Panc1 (cell line): Measurements from ENCODE around the gene ALK. TPM values are rescaled to one million over a fixed set of nuclear protein-coding genes. Genes with fewer than 3 reads are reported as not detected.

Experiments
- ATAC-seq: fragments of 200-7000 bp; cut with Tn5 transposase; 2 replicates; pipeline ENCODE4 v1.9.1; 2020; ENCODE audit warnings: mild to moderate bottlenecking, moderate library complexity
- BruUV-seq: library from RNA; stranded (reverse); fragments of 400-500 nt; replicated peaks from 2 replicates; lab custom pipeline; 2021; lab: Mats Ljungman, UMichigan
- CTCF ChIA-PET: fragments of 300-600 bp; sonication (Branson Sonifier 250); formaldehyde crosslinking; loops from one replicate; lab custom pipeline; 2022; ENCODE audit warnings: antibody characterized with exemption; lab: Charles Lee
- POLR2A ChIA-PET: fragments of 300-600 bp; sonication (Branson Sonifier 250); formaldehyde crosslinking; loops from one replicate; lab custom pipeline; 2022; ENCODE audit warnings: antibody characterized with exemption; lab: Charles Lee
- DNase-seq: peaks from one replicate; pipeline ENCODE4 v3.0.0-alpha.2; 2010; ENCODE audit warnings: low read depth, low spot score
- H3K27ac ChIP-seq: 2 replicates; pipeline ENCODE4 v1.5.1; 2011; ENCODE audit warnings: mild to moderate bottlenecking, low read length, inconsistent platforms
- H3K27me3 ChIP-seq: fragments of 200-500 bp; sonication (Bioruptor generic); 2 replicates; pipeline ENCODE4 v1.6.0; 2014; ENCODE audit warnings: low read length, inconsistent platforms; ENCODE audit not compliant: control insufficient read depth, insufficient read depth
- H3K36me3 ChIP-seq: fragments of 200-500 bp; sonication (Bioruptor generic); 2 replicates; pipeline ENCODE4 v1.5.1; 2014; ENCODE audit warnings: inconsistent platforms, mild to moderate bottlenecking, low read length, moderate library complexity; ENCODE audit not compliant: control insufficient read depth, insufficient read depth
- H3K4me1 ChIP-seq: 2 replicates; pipeline ENCODE4 v1.5.1; 2011; ENCODE audit warnings: inconsistent platforms, mild to moderate bottlenecking, low read length, moderate library complexity; ENCODE audit not compliant: control insufficient read depth, insufficient read depth
- H3K4me3 ChIP-seq, 2 experiments: 2 replicates each; pipeline ENCODE4 v1.5.1; 2011 to 2012; ENCODE audit warnings: low read depth in 2 of 2, low read length in 2 of 2, mild to moderate bottlenecking in 2 of 2, inconsistent platforms in 1 of 2, moderate library complexity in 1 of 2
- H3K9me3 ChIP-seq: fragments of 200-500 bp; sonication (Bioruptor generic); 2 replicates; pipeline ENCODE4 v1.5.1; 2014; ENCODE audit warnings: low read depth, mild to moderate bottlenecking, inconsistent platforms, low read length, moderate library complexity; ENCODE audit not compliant: control insufficient read depth, insufficient read depth
- POLR2AphosphoS5 ChIP-seq: IDR thresholded peaks from 2 replicates; pipeline ENCODE4 v1.6.1; 2012; ENCODE audit warnings: mild to moderate bottlenecking, low read depth, low read length, moderate library complexity
- SIN3A ChIP-seq: IDR thresholded peaks from 2 replicates; pipeline ENCODE4 v1.6.1; 2012; ENCODE audit warnings: low read depth, mild to moderate bottlenecking, low read length, moderate library complexity, borderline replicate concordance; ENCODE audit not compliant: insufficient read depth
- TCF7L2 ChIP-seq: IDR thresholded peaks from 2 replicates; pipeline ENCODE4 v1.6.1; 2011; ENCODE audit warnings: mild to moderate bottlenecking, low read depth, low read length, inconsistent platforms
- in situ Hi-C: cut with HindIII; loops from 2 replicates; pipeline ENCODE4 v1.10.0; 2016; ENCODE audit warnings: low sequenced_read_pairs, low pct_unique_long_range_greater_than_20kb
- intact Hi-C: fragments of 100-400 bp; cut with micrococcal nuclease; formaldehyde crosslinking; loops from one replicate; pipeline ENCODE4 v1.10.0; 2022; ENCODE audit not compliant: unreplicated experiment
- total RNA-seq: library from RNA; stranded (reverse); gene quantifications from one replicate; pipeline ENCODE4 v1.2.1, GENCODE V29; 2021; ENCODE audit not compliant: unreplicated experiment
- TF ChIP-seq, protein P1 (sequence below), 2 experiments: IDR thresholded peaks; 2 replicates each; pipeline ENCODE4 v1.6.1; 2011 to 2012; ENCODE audit warnings: low read depth in 2 of 2, control low read depth in 1 of 2, low read length in 1 of 2, mild to moderate bottlenecking in 1 of 2, moderate library complexity in 1 of 2; ENCODE audit not compliant: insufficient read depth in 1 of 2
- TF ChIP-seq, protein P2 (sequence below): fragments of 450-650 bp; IDR thresholded peaks from 2 replicates; pipeline ENCODE4 v1.5.1; 2017; ENCODE audit warnings: mild to moderate bottlenecking

The ALK gene
- total RNA-seq, 1 experiment from 2014 or later: not detected

DNA sequence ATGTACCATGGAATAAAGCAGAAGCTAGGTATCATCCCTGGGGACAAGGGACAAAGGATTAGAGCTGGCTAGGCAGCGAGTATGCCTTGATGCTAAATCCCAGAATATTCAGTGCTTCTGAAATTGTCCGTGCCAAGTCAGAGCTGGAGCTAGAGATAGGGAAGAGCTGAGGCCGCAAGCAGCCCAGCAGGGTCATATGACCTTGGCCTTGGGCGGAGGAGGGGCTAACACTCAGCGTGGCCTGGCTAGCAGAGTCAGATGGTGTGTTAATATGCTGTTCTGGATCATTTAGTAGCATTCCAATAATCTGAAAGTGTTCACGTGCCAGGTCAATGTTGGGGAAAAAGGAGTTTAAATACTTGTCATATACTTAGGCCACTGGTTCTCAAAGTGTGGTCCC lies 431.3 kb downstream of the ALK start:
- TF ChIP-seq POLR2AphosphoS5 (no peak), SIN3A (no peak), TCF7L2 (no peak)
- TF ChIP-seq, protein P1, sequence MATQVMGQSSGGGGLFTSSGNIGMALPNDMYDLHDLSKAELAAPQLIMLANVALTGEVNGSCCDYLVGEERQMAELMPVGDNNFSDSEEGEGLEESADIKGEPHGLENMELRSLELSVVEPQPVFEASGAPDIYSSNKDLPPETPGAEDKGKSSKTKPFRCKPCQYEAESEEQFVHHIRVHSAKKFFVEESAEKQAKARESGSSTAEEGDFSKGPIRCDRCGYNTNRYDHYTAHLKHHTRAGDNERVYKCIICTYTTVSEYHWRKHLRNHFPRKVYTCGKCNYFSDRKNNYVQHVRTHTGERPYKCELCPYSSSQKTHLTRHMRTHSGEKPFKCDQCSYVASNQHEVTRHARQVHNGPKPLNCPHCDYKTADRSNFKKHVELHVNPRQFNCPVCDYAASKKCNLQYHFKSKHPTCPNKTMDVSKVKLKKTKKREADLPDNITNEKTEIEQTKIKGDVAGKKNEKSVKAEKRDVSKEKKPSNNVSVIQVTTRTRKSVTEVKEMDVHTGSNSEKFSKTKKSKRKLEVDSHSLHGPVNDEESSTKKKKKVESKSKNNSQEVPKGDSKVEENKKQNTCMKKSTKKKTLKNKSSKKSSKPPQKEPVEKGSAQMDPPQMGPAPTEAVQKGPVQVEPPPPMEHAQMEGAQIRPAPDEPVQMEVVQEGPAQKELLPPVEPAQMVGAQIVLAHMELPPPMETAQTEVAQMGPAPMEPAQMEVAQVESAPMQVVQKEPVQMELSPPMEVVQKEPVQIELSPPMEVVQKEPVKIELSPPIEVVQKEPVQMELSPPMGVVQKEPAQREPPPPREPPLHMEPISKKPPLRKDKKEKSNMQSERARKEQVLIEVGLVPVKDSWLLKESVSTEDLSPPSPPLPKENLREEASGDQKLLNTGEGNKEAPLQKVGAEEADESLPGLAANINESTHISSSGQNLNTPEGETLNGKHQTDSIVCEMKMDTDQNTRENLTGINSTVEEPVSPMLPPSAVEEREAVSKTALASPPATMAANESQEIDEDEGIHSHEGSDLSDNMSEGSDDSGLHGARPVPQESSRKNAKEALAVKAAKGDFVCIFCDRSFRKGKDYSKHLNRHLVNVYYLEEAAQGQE (IDR thresholded peaks at IDR 0.05; ENCODE audit: insufficient read depth in 1 of 2, low read depth in 2 of 2, low read length in 1 of 2): no peak
- TF ChIP-seq, protein P2, sequence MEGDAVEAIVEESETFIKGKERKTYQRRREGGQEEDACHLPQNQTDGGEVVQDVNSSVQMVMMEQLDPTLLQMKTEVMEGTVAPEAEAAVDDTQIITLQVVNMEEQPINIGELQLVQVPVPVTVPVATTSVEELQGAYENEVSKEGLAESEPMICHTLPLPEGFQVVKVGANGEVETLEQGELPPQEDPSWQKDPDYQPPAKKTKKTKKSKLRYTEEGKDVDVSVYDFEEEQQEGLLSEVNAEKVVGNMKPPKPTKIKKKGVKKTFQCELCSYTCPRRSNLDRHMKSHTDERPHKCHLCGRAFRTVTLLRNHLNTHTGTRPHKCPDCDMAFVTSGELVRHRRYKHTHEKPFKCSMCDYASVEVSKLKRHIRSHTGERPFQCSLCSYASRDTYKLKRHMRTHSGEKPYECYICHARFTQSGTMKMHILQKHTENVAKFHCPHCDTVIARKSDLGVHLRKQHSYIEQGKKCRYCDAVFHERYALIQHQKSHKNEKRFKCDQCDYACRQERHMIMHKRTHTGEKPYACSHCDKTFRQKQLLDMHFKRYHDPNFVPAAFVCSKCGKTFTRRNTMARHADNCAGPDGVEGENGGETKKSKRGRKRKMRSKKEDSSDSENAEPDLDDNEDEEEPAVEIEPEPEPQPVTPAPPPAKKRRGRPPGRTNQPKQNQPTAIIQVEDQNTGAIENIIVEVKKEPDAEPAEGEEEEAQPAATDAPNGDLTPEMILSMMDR: no peak
- no peaks in the 10 kb centered on the region for H3K4me1 ChIP-seq
- intact Hi-C loops: no loop called here
- CTCF ChIA-PET: no interaction called here
- H3K4me3 ChIP-seq: no peak overlapping the region
- no peaks in the 10 kb centered on the region for H3K36me3 ChIP-seq
- ATAC-seq (no peak), DNase-seq (no peak)
- no peaks in the 10 kb centered on the region for H3K9me3 ChIP-seq
- peaks cover 6% of the 10 kb centered on the region; the same call in 1 of the 2 replicates for H3K27me3 ChIP-seq
- POLR2A ChIA-PET: no interaction called here
- BruUV-seq: no TSS peak
- in situ Hi-C loops: no loop called here
- H3K27ac ChIP-seq: no peak overlapping the region

DNA sequence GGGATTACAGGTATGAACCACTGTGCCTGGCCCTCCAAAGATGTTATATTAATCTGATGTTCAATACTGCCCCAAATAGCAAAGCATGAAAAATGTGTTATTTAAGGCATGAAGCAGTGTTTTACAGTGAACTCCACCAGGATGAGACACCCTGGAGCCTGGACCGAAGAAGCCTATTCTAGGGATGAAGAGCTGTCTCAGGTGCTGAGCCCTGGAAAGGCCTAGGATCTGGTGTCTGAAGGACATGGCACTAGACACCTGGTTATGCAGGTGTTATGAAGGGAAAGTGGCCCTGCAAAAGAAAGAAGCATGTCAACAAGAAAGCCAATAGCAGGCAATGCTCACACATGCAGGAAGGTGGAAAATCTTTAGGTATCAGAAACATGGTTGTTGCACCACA lies 431.8 kb downstream of the ALK start:
- H3K27ac ChIP-seq: no peak overlapping the region
- ATAC-seq (no peak), DNase-seq (no peak)
- no TSS peak for BruUV-seq
- no peaks in the 10 kb centered on the region for H3K9me3 ChIP-seq
- intact Hi-C loops (no loop called here), in situ Hi-C loops (no loop called here)
- H3K36me3 ChIP-seq: no peaks in the 10 kb centered on the region
- TF ChIP-seq SIN3A (no peak), POLR2AphosphoS5 (no peak), TCF7L2 (no peak)
- TF ChIP-seq, protein P2: no peak
- TF ChIP-seq, protein P1 (IDR thresholded peaks at IDR 0.05; ENCODE audit: insufficient read depth in 1 of 2, low read depth in 2 of 2, low read length in 1 of 2): no peak
- no peaks in the 10 kb centered on the region for H3K4me1 ChIP-seq
- POLR2A ChIA-PET: no interaction called here
- peaks cover 10% of the 10 kb centered on the region; the same call in 1 of the 2 replicates for H3K27me3 ChIP-seq
- CTCF ChIA-PET: no interaction called here
- H3K4me3 ChIP-seq: no peak overlapping the region
